ENCODE data around the gene B3GALT6.

B3GALT6 gene

DNA sequence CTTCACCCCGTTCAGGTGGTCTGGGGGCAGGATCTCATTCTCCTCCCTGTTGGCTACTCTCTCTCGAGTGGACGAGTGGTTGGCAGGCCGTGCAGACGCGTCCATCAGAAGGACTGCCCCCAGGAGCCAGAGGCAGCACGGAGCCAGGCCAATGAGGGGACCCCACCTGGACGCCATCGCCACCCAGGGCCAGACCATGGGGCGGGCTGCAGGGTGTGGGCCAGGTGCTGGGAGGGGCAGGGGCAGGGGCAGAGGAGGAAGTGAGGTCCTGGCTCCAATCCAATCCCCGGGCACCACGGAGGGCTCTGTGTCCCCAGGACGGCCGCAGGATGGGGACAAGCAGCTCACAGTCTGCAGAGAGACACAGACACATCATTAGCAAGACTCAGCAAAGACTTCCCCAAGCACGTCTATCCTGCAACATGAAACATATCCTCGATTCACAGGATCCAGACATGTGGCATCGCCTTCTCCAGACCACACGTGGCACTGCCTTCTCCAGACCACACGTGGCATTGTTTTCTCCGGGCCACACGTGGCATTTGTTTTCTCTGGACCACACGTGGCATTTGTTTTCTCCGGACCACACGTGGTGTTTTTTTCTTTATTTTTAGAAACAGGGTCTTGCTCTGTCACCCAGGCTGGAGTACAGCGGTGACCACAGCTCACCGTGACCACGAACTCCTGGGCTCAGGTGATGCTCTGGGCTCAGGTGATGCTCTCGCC lies 3.3 kb upstream of the B3GALT6 start:
- Histone ChIP-seq H3K27me3 (ENCODE audit: low read depth, low read length) (no peaks in the 10 kb centered on the region), H3K4me1 (ENCODE audit: control insufficient read depth in 1 of 2, insufficient read depth in 2 of 2, low read length in 2 of 2) (peaks cover 0 to 32% of the 10 kb centered on the region in 2 donors), H3K4me3 (ENCODE audit: low read depth in 1 of 2, low read length in 2 of 2) (no peak overlapping the region), H3K9me3 (ENCODE audit: control insufficient read depth in 1 of 2, low read length in 2 of 2) (no peaks in the 10 kb centered on the region), H3K27ac (ENCODE audit: low read length) (no peak overlapping the region), H3K36me3 (ENCODE audit: control insufficient read depth in 1 of 2, insufficient read depth in 2 of 2, low read length in 2 of 2) (peaks cover 15 to 39% of the 10 kb centered on the region in 2 donors)

DNA sequence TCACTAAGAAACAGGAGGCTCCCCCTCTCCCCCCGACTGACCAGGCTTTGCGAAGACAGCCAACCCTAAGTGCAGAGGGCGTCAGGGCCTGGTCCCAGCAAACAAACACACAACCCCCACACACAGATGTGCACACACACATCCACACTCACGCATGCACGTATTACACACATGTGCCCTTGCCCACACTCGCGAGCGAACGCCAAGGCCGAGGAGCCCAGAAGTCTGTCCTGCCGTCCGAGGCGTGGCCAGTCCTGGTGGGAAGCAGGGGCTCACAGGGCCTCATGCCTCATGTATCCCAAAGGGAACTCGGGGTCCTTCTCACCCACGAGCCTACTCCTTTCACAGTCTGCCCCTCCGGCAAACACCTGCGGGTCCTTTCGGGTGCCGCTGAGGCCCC lies 2.3 kb upstream of the B3GALT6 start:
- Histone ChIP-seq H3K36me3 (ENCODE audit: control insufficient read depth in 1 of 2, insufficient read depth in 2 of 2, low read length in 2 of 2) (peaks cover 14 to 39% of the 10 kb centered on the region in 2 donors), H3K4me3 (ENCODE audit: low read depth in 1 of 2, low read length in 2 of 2) (peak overlapping the region; percentile 1 to 82), H3K4me1 (ENCODE audit: control insufficient read depth in 1 of 2, insufficient read depth in 2 of 2, low read length in 2 of 2) (peaks cover 0 to 32% of the 10 kb centered on the region in 2 donors), H3K9me3 (ENCODE audit: control insufficient read depth in 1 of 2, low read length in 2 of 2) (no peaks in the 10 kb centered on the region), H3K27me3 (ENCODE audit: low read depth, low read length) (no peaks in the 10 kb centered on the region), H3K27ac (ENCODE audit: low read length) (no peak overlapping the region)

DNA sequence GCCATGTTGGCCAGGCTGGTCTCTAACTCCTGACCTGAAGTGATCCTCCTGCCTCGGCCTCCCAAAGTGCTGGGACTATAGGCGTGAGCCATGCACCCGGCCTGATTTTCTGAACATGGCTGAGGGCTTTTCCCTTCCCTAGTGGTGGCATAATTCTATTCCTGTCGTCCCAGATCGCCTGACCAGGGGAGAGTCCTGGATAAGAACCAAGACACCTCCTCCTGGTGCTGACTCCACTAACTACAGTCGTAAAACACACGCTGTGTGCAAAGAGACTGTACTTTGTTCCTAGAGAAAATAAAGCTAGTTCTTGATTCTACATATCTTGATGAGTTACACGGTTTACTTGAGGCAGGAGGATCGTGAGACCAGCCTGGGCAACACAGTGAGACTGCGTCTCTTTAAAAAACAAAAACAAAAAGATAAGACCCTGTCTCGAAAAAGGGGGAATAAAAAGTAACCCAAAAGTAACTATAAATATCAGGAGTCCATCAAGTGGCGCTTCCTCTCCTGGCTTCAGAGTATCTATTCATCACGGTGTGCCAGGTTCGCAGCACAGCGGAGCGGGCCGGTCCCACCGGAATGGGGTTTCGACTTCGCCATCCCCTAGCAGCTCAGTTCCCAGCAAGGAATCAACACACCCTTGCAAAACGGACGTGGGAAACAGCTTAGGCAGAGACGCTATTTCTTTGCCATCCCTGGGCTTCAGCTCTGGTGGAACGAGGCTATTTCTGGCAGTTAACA lies 1.2 kb upstream of the B3GALT6 start:
- Histone ChIP-seq H3K27ac (ENCODE audit: low read length) (peak overlapping the region; percentile 79), H3K36me3 (ENCODE audit: control insufficient read depth in 1 of 2, insufficient read depth in 2 of 2, low read length in 2 of 2) (peaks cover 9 to 37% of the 10 kb centered on the region in 2 donors), H3K9me3 (ENCODE audit: control insufficient read depth in 1 of 2, low read length in 2 of 2) (no peaks in the 10 kb centered on the region), H3K4me3 (ENCODE audit: low read depth in 1 of 2, low read length in 2 of 2) (peak overlapping the region; percentile 82 to 98), H3K27me3 (ENCODE audit: low read depth, low read length) (no peaks in the 10 kb centered on the region), H3K4me1 (ENCODE audit: control insufficient read depth in 1 of 2, insufficient read depth in 2 of 2, low read length in 2 of 2) (peaks cover 0 to 32% of the 10 kb centered on the region in 2 donors)

DNA sequence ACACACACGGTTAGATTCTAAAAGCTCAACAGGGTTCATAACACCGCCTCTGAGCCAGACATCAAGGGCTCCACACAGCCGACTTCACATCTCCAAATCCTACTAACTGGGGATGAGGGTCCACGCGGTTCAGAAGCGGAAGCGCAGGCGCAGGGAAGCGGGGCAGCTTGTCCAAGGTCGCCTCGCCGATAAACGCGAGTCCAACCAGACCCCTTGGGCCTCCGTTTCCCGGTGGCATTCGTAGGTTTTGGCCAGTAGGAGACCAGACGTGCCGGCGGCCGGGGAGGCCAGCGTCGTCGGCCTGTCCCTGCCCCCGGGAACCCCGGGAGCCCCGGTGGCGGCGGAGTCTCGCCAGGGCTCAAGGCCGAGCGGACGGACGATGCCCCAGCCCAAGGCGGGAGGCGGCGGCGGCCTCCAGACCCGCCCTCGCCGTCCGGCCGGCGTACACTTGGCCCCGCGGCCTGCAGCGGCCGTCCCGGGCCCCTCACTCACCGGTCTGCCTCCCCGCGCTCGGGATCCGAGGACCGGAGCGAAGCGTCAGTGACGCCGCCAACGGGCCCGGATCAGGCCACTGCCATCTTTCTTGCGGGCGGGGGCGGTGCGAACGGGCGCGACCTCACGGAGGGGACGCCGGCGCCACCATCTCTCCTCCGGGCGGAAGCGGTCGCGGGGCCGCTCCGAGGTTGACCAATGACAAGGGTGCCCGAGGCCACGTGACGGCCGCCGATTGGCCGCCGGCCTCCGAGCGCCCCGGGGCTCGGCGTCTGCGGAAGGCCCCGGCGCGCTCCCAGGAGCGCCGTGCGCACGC lies 433 bp upstream of the B3GALT6 start, which contains the start of gene SDF4:
SDF4 (minus strand) TSS at position 602 of the 808 bp plus-strand sequence. CDS start 3,229 bp downstream, outside the sequence.
- Histone ChIP-seq H3K4me1 (ENCODE audit: control insufficient read depth in 1 of 2, insufficient read depth in 2 of 2, low read length in 2 of 2) (peaks cover 0 to 32% of the 10 kb centered on the region in 2 donors), H3K27me3 (ENCODE audit: low read depth, low read length) (no peaks in the 10 kb centered on the region), H3K9me3 (ENCODE audit: control insufficient read depth in 1 of 2, low read length in 2 of 2) (no peaks in the 10 kb centered on the region), H3K36me3 (ENCODE audit: control insufficient read depth in 1 of 2, insufficient read depth in 2 of 2, low read length in 2 of 2) (peaks cover 9 to 29% of the 10 kb centered on the region in 2 donors), H3K4me3 (ENCODE audit: low read depth in 1 of 2, low read length in 2 of 2) (peak within 1 kb of the TSS; percentile 82 to 98), H3K27ac (ENCODE audit: low read length) (peak within 1 kb of the TSS; percentile 79)

DNA sequence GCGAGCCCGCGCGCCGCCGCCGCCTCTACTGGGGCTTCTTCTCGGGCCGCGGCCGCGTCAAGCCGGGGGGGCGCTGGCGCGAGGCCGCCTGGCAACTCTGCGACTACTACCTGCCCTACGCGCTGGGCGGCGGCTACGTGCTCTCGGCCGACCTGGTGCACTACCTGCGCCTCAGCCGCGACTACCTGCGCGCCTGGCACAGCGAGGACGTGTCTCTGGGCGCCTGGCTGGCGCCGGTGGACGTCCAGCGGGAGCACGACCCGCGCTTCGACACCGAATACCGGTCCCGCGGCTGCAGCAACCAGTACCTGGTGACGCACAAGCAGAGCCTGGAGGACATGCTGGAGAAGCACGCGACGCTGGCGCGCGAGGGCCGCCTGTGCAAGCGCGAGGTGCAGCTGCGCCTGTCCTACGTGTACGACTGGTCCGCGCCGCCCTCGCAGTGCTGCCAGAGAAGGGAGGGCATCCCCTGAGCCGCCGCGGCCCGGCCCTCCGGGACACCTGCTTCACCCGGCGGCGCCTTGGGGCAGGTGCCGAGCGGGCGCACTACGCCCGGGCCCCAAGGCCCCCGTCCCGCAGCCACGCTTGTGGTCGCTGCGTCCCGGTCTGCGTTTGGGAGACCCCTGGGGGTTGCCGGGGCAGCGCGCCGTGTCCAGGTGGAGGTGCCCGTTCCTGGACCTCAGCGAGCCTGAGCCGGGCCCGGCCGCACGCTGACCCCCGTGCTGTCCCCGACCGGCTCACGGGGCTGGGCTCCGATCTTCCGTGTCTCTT lies 944 bp downstream of the B3GALT6 start:
- no peaks in the 10 kb centered on the region for H3K9me3 ChIP-seq (ENCODE audit: control insufficient read depth in 1 of 2, low read length in 2 of 2)
- H3K27ac ChIP-seq (ENCODE audit: low read length), result no peak overlapping the region
- H3K4me3 ChIP-seq (ENCODE audit: low read depth in 1 of 2, low read length in 2 of 2), result peak overlapping the region in 1 of 2 donors; percentile 55
- no peaks in the 10 kb centered on the region for H3K27me3 ChIP-seq (ENCODE audit: low read depth, low read length)
- peaks cover 0 to 32% of the 10 kb centered on the region in 2 donors for H3K4me1 ChIP-seq (ENCODE audit: control insufficient read depth in 1 of 2, insufficient read depth in 2 of 2, low read length in 2 of 2)
- peaks cover 0 to 17% of the 10 kb centered on the region in 2 donors for H3K36me3 ChIP-seq (ENCODE audit: control insufficient read depth in 1 of 2, insufficient read depth in 2 of 2, low read length in 2 of 2)

DNA sequence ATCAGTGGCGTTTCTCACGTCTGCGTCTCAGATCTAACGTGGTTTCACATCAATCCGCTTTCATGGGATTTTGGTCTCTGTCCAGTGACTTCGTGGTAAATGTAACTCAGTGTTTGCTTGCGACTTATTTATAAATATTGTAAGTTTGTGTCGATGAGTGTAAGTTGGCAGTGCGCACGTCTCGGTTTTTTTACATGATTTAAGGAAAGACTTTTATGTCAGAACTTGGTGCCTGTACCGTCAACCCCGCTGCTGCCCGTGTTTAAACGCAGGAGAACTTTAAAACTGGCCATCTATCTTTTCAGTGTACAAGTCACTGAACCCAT lies 1.5 kb downstream of the B3GALT6 start:
- Histone ChIP-seq H3K4me1 (ENCODE audit: control insufficient read depth in 1 of 2, insufficient read depth in 2 of 2, low read length in 2 of 2) (peaks cover 0 to 32% of the 10 kb centered on the region in 2 donors), H3K4me3 (ENCODE audit: low read depth in 1 of 2, low read length in 2 of 2) (peak overlapping the region in 1 of 2 donors; percentile 55), H3K36me3 (ENCODE audit: control insufficient read depth in 1 of 2, insufficient read depth in 2 of 2, low read length in 2 of 2) (peaks cover 0 to 11% of the 10 kb centered on the region in 2 donors), H3K9me3 (ENCODE audit: control insufficient read depth in 1 of 2, low read length in 2 of 2) (no peaks in the 10 kb centered on the region), H3K27ac (ENCODE audit: low read length) (no peak overlapping the region), H3K27me3 (ENCODE audit: low read depth, low read length) (no peaks in the 10 kb centered on the region)

DNA sequence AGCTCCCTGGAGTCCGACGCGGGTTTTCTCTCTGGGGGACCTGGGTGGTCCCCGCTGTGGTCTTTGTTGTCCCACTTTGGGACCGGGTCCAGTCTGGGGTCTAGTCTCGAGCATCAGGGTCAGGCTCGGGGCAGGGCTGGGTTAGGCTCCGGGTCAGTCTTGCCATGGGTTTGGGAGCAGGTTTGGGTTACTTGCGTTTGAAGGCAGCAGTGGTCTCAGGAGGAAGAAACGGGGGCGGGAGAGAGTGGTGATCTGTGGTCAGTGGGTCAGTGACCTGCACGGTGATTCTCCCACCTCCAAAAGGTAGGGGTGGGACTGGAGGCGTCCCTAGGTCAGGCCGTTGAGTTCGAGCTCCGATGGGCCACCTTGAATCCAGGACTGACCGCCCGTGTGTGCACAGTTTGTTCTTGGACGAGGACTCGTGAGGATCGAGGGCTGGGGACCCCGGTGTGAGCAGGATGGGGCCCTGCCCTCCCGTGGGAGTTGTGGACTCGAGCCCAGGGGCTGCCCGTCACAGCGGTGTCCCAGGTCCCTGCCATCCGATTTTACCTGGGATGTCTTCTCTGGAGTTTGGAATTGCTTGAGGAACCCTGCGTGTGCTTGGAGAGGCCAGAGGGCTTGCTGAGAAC lies 2.3 kb downstream of the B3GALT6 start:
- no peak overlapping the region for H3K27ac ChIP-seq (ENCODE audit: low read length)
- H3K27me3 ChIP-seq (ENCODE audit: low read depth, low read length), result no peaks in the 10 kb centered on the region
- H3K4me3 ChIP-seq (ENCODE audit: low read depth in 1 of 2, low read length in 2 of 2), result no peak overlapping the region
- peaks cover 0 to 6% of the 10 kb centered on the region in 2 donors for H3K36me3 ChIP-seq (ENCODE audit: control insufficient read depth in 1 of 2, insufficient read depth in 2 of 2, low read length in 2 of 2)
- H3K4me1 ChIP-seq (ENCODE audit: control insufficient read depth in 1 of 2, insufficient read depth in 2 of 2, low read length in 2 of 2), result peaks cover 0 to 28% of the 10 kb centered on the region in 2 donors
- no peaks in the 10 kb centered on the region for H3K9me3 ChIP-seq (ENCODE audit: control insufficient read depth in 1 of 2, low read length in 2 of 2)

DNA sequence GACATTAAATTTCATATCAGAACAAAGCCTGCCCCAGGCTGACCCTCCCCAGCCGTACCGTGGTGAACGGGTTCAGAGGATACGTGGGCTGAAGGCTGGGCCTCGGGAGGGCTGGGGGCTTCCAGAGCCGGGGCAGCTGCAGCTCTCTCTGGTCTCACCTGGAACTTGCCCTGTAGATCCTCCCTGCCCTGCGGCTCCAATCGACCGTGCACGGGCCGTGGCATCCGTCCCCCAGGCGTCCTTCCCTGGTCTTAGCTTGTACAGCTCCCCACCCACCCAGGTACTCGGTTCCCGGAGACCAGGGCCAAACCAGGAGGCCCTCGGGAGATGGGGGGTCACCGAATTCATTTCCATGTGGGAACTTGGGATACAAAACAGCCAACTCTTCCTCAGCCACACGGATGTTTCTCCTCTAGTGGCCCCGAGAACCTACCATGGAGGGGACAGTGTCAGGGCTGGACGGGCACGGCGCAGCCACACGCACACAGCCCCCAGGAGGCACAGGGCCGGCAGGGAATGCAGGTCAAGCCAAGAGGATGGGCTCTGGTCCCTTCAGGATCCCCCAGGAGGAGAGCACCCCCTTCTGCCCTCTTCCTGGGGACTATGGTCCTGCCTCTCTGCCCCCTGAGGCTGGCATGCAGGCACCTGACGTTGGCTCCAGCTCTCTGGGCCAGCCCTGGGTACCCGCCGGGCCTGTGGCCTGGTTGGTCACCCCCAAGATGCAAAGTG lies 3.1 kb downstream of the B3GALT6 start:
- Histone ChIP-seq H3K9me3 (ENCODE audit: control insufficient read depth in 1 of 2, low read length in 2 of 2) (no peaks in the 10 kb centered on the region), H3K27ac (ENCODE audit: low read length) (no peak overlapping the region), H3K27me3 (ENCODE audit: low read depth, low read length) (peaks cover 5% of the 10 kb centered on the region), H3K4me3 (ENCODE audit: low read depth in 1 of 2, low read length in 2 of 2) (no peak overlapping the region), H3K36me3 (ENCODE audit: control insufficient read depth in 1 of 2, insufficient read depth in 2 of 2, low read length in 2 of 2) (peaks cover 0 to 6% of the 10 kb centered on the region in 2 donors), H3K4me1 (ENCODE audit: control insufficient read depth in 1 of 2, insufficient read depth in 2 of 2, low read length in 2 of 2) (peaks cover 0 to 19% of the 10 kb centered on the region in 2 donors)

DNA sequence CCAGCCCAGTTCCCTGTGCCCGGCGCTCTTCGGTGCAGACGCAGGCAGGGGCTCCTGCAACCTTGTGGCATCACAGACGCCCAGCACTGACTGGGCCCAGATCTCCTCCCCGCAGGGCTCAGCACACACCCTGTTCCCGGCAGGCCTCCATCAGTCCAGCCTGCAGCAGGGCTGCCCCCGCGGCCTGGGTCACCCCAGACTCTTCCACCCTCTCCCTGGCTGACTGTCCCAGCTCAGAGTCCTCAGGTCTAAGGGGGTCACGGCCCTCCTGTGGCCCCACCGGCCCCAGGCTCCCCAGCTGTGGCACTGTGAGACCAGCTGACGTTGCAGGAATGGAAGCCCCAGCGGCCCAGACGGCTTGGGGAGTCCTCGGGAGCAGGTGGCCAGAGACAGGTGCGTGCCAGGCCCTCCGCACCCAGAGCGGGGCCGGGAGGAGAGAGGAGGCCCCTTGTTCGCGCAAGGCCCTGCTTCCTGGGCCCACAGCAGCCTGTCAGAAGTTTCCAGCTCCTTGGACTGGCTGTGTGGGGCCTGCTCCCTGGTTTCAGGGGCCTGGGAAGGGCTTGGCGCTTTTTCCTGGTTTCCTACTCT lies 4.2 kb downstream of the B3GALT6 start:
- H3K36me3 ChIP-seq (ENCODE audit: control insufficient read depth in 1 of 2, insufficient read depth in 2 of 2, low read length in 2 of 2), result peaks cover 0 to 6% of the 10 kb centered on the region in 2 donors
- H3K9me3 ChIP-seq (ENCODE audit: control insufficient read depth in 1 of 2, low read length in 2 of 2), result no peaks in the 10 kb centered on the region
- H3K27ac ChIP-seq (ENCODE audit: low read length), result no peak overlapping the region
- peaks cover 5% of the 10 kb centered on the region for H3K27me3 ChIP-seq (ENCODE audit: low read depth, low read length)
- no peak overlapping the region for H3K4me3 ChIP-seq (ENCODE audit: low read depth in 1 of 2, low read length in 2 of 2)
- H3K4me1 ChIP-seq (ENCODE audit: control insufficient read depth in 1 of 2, insufficient read depth in 2 of 2, low read length in 2 of 2), result peaks cover 0 to 10% of the 10 kb centered on the region in 2 donors
